NCI-H2196 (cell line): ENCODE data around the gene SLC12A4.

ENCODE experiments used
- DNase-seq: peaks from one replicate; lab custom pipeline; 2025; ENCODE audit not compliant: unreplicated experiment; lab: John Stamatoyannopoulos, UW

Gene SLC12A4

DNA sequence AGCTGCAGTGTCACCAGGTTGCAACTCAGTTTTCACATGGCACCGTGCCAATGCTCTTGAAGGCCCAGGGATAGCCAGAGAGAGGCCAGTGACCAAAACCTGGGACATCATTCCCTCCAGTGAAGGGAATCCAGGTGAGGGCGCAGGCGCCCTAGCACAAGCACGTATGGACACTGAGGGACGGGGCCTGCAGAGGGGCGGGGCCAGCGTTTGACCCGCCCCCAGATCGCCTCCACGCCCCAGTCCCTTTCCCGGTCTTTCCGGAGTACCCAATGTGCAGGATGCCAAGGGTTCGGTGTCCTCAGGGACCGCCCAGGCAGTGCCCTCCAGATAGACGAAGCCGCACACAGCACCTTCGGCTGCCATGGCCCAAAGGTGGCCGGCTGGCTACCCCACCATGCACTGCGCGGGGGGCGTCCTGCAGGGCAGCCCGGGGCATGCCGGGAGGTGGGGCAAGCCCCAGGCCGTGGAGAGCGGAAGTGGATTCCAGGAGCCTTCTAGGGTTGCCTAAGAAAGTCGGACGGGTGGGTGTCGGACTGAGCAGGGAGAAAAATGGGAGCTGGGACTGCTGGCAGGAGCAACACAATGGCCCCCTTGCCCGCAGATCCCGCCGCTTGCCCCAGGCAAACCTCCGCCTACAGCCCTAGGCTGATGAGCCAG, 4.6 kb downstream of the SLC12A4 start:
- peak; percentile 32 for DNase-seq

DNA sequence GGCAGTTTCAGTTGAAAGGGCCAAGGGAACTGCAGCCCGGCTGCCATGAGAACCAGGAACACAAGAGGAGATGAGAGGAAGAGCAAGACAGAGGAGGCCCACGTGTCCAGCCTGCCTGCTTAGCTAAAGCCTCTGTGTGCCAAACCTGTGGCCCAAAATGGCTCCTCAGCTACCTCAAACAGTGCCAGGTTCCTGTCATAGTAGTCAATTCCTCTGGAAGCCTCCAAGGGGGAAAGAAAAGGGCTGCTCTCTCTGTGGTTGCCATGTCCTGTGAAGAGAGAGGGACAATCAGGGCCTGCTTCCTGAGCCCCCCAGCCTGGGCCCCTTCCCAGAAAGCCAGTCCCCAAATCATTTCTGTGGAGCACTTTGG, 5.2 kb downstream of the SLC12A4 start:
- DNase-seq = no peak

DNA sequence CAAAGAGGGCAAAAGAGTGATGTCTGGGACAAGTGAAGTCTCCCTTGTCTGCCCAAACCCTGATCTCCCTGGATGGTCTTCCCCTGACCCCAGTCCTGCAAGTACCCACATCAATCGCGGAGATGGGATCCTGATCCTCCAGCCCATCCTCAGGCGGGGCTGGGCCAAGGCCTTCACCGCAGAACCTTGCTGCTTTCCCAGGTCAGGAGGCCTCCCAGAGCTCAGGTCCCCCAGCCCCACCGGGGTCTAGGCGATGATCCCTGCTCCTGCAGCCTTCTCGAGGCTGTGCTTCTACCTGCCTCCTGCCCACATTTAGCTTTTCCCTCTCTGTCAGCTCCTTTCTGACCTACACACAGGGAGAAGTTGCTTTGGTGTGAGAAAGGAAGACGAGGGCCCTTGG, 6.3 kb downstream of the SLC12A4 start:
- no peak for DNase-seq

DNA sequence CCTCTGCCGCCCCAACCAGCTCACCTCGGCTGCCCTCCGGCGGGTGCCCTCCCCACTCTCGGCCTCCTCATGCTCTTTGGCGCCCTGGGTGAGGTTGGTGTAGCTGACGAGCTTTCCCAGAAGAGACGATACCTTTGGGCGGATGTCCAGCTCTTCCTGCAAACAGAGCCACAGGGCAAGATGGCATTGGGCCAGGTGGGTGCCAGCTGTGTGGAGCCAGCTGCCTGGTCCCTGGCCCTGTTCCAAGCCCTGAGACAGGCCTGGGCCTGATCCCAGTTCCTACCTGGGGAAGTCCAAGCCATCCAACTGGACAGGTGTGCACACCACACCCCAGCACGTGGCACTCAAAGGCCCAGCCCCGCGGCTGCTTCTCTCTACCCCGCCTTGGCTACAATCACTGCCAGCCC, 6.9 kb downstream of the SLC12A4 start:
- peak; percentile 91 for DNase-seq

DNA sequence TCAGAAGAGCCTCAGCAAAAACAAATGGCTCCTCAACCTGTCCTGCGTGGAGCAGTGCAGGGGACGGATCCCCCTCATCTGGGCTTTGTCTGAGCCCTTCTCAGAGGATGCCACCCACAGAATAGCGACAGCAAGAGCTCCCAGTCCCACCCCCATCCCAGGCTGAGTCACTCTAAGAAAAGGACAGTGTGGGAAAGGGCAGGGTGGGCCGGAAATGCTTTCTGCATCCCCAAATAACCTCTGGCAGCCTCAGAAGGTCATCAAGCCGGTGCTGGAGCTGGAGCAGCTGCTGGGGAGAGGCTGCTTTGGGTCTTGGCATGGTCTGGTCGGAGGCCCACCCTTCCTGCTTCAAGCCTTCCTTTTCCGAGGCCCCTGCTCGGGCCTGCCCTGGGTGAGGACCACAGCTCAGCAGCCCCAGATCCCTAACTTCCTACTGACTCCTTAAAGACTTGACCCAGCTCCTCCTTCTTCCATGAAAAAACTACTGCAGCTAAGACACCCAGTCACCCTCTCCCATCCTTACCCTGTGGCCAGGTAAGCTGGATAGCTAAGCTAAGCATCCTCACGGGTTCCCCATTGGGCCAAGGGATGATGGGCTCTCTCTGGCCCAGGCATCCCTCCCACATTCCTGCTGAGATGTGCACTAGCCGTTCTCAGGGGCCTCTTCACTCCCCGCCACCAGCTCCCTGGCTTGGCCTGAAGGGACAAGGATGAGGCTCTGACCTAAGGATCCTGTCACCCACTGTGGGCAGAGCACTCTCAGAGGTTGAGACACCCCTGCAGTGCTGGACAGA, 8.7 kb downstream of the SLC12A4 start:
- no peak for DNase-seq

DNA sequence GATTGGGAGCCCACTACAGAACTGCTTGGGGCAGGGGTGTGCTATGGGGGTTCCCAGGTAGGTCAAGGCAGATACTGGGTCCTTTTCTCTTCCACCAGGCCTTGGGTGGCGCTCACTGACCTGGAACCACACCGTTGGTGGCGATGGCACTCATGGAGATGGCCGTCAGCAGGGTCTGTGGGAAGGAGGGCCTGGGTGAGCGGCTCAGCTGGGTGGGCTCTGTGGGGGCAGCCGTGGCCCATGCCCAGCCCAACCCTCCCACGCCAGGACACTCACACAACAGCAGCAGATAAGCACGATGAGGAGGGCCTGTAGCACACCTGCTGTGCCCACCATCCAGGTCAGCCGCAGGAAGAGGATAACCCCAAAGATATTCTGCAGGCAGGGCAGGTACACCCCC, 10.8 kb downstream of the SLC12A4 start:
- no peak for DNase-seq

DNA sequence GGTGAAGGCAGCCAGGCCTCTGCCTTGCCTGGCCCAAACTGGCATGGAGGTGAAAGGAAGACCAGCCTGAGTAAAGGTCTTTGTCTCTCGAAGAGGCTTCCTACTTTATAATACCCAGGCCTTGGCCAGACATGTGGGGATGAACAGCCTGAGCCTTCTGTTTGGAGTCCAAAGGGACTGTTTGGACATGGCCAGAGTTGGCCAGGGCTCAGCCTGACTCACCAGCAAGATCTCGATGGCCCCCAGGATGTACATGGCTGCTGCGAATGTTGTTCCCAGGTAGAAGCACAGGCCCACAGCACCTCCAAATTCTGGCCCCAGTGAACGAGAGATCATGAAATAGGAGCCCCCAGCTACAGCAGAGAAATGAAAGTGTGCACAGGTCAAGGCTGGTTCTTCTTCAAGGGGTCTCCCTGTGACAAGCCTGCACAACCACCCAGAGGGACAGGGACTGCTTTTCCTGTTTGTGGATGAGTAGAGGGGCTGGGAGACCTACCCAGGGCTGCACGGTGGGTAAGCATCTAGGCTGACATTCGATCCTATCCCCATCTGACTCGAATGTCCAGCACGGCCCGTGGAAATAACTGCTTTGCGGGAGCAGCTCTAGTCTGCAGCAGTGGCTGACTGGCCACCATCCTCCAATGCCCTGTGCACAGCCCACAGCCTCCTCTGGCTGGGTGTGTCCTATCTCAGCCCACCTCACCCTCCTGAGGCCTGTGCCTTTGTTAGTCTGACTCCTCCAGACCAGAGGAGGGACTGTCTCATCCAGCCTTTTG, 13.8 kb downstream of the SLC12A4 start:
- DNase-seq = no peak

DNA sequence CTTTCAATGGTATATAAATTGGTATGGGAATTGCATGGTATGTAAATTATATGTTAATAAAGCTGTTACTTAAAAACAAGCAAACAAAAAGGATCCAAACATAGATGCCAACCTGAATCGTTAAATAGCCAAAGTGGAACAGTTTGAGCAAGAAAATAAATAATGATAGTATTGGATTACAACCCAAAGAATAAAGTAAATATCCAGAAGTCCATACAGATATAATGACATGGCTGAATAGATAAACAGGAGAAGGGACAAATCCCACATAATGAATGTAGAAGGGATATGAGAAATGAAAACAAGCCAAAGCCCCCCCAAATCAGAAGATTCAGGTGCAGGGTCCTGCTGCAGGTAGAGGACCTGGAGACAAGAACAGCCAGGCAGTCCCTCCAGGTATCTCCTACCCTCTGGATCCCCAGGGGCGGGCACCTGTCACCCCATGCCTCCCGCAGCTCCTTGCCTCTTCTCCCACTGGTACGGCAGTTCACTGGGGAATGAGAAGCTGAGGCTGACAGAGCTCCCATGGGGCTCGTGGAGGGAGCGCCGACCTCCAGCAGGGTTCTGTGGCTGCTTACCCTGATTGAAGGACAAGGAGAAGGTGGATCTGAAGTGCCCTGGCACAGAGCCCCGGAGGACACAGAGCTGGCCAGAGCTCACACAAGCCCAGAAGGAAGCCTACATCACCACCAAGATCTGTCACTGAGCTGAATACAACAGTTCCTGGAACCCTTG, 14.6 kb downstream of the SLC12A4 start:
- peak; percentile 7 for DNase-seq

DNA sequence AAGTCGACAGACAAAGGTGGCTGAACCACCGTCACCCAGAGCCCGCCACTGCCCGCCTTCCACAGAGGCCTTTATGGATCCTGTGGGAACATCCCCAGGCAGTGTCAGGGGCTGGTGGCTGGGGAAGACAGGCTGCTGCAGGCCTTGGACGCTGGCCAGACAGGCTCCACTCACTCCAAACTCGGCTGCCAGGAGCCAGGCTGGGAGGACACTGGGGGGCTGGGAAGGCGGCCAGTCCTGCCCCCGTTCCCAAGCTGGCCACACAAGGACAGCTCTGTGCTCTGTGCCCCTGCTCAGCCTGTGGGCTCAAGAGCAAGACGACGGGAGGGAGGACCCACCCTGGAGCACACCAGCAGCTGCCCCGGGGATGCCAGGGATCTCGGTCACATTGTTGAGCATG, 17.0 kb downstream of the SLC12A4 start:
- no peak for DNase-seq

DNA sequence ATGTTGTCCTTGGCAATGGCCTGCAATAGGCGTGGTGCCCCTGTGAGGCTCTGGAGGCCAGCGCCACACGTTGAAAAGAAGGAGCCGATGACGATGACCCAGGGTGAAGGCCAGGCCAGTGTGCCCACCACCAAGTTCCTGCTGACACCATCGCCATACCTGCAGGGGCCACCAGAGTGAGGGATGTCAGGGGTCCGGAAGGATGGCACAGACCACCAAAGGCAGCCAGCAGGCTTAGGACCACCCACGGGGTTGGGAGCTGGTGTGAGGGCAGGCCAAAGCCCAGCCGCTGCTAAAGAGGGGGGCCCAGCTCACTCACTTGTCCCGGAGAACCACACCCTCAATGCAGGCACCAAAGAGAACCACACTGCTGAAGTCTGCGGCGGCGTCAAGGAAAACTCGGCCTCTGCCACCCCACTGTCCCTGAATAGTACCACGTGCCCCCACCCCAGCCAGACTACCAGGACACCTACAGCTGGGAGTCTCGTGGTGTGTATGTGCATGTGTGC, 18.0 kb downstream of the SLC12A4 start:
- DNase-seq = no peak

DNA sequence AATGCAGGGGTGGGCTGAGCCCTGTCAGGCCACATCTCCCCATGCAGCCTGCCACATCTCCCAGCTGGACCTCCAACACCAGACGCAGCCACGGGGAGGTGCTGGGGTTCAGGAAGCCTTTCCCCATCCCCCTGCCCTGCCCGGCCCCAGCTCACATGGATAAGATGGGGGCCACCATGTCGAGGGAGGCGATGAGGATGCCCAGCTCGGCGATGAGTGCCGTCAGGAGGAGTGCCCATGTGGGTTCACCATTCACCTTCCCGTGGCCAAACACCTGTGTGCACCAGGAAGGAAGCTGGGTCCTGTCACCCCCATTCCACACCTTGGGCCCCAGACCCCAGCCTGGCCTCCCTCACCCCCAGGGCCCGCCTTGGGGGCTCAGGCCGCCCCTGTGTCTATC, 18.8 kb downstream of the SLC12A4 start:
- no peak for DNase-seq

DNA sequence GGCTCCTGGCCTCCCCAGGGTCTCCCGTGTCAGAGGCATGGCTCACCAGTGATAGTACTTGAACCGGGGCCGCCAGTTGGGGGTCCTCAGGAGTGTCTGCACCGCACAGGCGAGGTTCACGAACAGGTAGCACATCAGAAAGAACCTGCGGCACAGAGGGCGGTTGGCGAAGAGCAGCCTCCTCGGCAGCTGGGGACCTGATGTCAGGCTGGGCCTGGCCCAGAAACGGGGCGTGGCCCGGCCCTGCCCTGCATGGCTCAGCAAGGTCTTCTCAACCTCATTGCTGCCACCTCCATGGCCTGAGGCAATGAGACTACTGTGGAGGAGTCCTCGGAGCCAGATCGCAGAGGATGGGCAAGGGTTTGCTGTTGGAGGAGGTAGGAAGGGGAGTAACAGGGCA, 20.4 kb downstream of the SLC12A4 start:
- no peak for DNase-seq

DNA sequence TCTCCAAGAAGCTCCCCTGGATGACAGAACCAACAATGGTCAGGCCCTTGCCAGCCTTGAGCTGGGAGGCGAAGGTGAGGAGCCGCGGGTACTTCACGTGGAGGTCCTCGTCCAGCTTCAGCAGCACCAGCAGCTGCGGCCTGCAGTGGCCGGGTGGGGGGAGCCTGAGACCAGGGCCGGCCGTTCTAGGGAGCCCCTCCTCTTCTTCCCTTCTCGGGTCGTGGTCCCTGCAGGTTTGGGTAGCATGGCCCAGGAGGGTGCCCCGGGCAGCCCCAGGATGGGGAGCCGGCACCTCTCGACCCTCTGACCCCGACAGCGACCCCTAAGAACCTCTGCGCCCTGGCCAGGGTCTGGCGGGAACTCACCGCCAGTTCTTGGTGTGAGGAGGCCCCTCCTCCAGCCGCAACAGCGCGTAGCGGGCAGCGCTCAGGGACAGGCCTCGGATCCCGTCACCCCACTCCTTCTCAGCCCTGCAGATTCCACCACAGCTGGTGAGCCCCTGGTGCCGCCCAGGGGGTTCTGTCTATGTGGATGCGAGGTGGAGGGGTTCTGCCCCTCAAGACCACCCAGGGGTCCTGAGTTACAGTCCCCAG, 21.4 kb downstream of the SLC12A4 start:
- DNase-seq = no peak

DNA sequence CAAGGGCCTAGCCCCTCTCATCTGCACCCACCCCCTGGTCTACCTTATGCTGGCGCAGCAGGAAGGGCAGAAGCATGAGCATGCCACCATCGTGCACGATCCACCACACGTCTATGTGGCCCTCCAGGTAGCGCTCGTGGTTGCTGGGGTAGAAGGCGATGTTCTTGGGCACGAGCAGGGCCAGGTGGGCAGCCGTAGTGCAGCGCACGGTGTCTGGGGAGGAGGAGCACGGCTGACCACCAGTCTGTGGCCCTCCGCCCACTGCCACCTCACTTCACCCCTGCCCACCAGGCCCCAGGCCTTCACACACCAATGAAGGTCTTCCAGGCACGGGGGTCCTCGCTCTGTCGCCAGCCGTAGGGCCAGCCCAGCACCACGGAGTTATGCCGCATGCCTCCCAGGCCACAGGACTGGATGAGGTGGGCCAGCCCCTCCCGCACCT, 22.3 kb downstream of the SLC12A4 start:
- no peak for DNase-seq

DNA sequence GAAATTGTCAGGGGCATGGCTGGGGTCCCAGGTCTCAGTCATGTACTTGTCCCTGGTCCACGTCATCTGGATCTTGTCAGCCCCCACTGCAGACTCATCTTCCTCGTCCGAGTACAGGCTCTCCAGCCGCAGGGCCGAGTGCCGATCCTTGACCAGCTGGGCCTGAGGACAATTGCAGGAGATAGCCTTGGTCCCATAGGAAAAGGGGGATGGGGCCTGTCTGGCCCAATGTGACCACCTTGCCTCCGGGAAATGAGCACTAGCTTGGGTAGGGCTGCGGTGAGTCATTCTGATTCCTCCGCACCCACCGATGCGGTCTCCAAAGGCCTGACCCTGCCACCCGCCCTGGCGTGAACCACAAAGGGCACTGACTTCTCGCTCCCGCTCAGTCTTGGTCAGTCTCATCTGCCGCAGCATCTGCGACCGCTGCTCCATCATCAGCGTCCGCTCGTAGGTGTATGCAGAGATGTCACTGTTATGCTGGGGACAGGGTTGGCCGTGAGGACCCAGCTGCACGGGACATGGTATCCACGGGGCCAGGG, 23.0 kb downstream of the SLC12A4 start:
- DNase-seq = no peak

DNA sequence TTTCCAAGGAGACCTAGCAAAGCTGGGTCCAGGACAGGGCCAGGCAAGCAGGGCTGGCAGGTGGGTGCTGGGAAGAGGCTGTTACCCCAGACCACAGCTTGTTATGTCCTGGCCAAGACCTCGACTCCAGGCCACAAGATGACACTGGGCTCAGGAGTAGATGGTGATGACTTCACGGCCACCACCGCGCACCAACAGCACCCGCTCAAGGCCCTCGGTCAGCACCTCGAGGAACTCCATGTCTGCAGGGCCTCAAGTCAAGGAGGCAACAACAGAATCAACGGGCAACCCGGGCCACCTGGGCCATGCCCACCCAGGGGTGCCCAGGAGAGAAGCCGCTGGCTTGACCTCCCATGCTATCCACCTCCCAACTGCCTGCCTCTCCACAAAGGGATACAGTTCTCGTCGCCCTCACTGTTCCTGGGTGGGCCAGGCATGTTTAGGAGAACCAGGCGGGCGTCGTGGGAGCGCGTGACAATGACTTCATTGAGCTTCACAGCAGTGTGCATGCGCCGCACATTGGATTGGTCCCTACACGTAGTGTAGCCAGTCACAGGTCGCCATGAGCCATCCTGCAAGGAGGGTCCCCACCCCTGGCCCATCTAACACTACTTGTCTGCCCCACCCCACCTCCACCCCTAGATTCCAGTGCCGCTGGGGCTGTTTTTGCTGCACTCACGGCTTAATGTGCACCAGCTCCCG, 23.6 kb downstream of the SLC12A4 start:
- DNase-seq = no peak

DNA sequence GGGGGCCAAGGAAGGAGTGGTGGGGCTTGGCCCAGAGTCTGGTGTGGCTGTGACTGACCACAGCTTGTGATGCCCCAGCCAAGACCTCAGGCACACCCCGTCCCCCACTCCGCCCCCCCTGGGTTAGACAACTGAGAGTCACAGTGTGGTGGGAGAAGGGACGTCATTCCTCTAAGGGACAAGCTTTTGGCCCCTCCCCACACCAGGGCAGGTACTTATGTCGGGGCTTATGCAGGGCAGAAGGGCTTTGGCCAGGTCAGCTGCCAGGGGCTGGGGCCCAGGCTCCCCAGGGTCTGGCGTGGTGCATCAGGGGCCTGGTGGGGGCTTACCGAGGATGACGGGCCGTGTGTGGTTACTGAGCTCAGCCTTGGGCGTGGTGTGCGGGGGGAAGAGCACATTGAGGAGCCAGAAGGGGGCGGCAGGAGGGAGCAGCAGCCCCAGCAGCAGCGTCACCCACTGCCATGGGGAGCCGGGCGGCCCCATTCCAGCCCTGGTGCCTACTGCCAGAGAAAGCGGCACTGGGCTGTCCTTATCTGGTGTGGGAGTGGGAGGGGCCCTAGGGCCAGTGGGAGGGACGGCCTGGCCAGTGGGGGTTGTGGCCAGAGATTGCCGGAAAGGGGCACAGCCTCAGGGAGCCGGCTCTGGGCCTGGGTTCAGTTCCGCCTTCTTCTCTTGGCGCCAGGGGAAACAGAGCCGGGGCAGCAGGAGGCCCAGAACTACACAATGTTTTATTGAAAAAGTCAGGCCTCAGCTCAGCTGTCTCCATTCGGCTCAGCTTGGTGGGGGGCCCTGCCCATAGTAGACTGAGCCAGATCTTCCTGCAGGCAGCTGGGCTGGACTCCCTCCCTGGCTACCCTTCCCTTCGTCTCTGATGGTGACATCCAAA, 24.6 kb downstream of the SLC12A4 start, which contains the start of gene LCAT:
TSS of gene LCAT (minus strand) at position 502 of the 886 bp plus-strand sequence. CDS start at position 483, 19 bp downstream.
- DNase-seq = no peak

DNA sequence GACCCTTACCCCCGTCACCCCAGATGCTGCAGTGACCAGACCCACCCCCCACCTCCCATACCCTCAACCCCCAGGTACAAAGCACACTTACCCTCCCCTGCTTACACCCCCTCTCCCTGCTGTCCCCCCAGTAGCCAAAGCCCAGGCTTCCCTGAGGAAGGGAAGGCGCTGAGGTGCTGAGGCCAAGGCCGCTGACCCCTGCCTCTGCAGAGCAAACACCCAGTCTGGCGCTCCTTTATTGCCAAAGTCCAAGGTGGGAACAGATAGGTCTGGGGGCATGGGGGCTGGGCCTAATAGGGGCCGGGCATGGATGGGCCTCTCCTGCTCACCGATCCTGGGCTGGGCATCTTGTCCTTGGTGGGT, 25.2 kb downstream of the SLC12A4 start:
- no peak for DNase-seq
